Lung (tissue), 12 donors: ENCODE results near the gene LONP2. TPM values are rescaled to one million over a fixed set of nuclear protein-coding genes. Genes with fewer than 3 reads are reported as not detected.
"Not testable (repeated sequence)": the region's sequence is repeated elsewhere in the genome, so short reads cannot be mapped to it uniquely, and the experiment has no call there.

Source experiments
- ATAC-seq: fragments of 200-7000 bp; cut with Tn5 transposase; one replicate; pipeline ENCODE4 v1.9.1; 2020; ENCODE audit warnings: moderate number of reproducible peaks; ENCODE audit not compliant: insufficient read depth, low FRiP score
- DNase-seq, 3 donors: peaks; one replicate each; pipeline ENCODE4 v3.0.0-alpha.2; 2013 to 2017
- H3K27ac ChIP-seq, 2 donors: one replicate each; pipeline ENCODE4 v1.5.1; 2013; ENCODE audit warnings: mild to moderate bottlenecking in 2 of 2, moderate library complexity in 2 of 2, control low read depth in 1 of 2, inconsistent platforms in 1 of 2, low read depth in 1 of 2, low read length in 1 of 2
- H3K27me3 ChIP-seq, 3 donors: one replicate each; pipeline ENCODE4 v1.5.1; 2013; ENCODE audit warnings: low read length in 2 of 3; ENCODE audit not compliant: control insufficient read depth in 3 of 3, insufficient read depth in 3 of 3
- H3K36me3 ChIP-seq, 4 donors: one replicate each; pipeline ENCODE4 v1.5.1; 2013; ENCODE audit warnings: low read length in 4 of 4, mild to moderate bottlenecking in 1 of 4, moderate library complexity in 1 of 4; ENCODE audit not compliant: control insufficient read depth in 4 of 4, insufficient read depth in 4 of 4
- H3K4me1 ChIP-seq, 5 donors: one replicate each; pipeline ENCODE4 v1.5.1; 2013; ENCODE audit warnings: low read length in 5 of 5, mild to moderate bottlenecking in 2 of 5, moderate library complexity in 1 of 5; ENCODE audit not compliant: control insufficient read depth in 5 of 5, insufficient read depth in 5 of 5
- H3K4me3 ChIP-seq: one replicate; pipeline ENCODE4 v1.5.1; 2013; ENCODE audit warnings: mild to moderate bottlenecking, control low read depth, moderate library complexity
- H3K9ac ChIP-seq, 2 donors: one replicate each; pipeline ENCODE4 v1.5.1; 2013; ENCODE audit warnings: low read length in 2 of 2, control low read depth in 1 of 2; ENCODE audit not compliant: insufficient read depth in 1 of 2
- H3K9me3 ChIP-seq, 4 donors: one replicate each; pipeline ENCODE4 v1.5.1; 2013; ENCODE audit warnings: low read length in 3 of 4, mild to moderate bottlenecking in 1 of 4, moderate library complexity in 1 of 4; ENCODE audit not compliant: control insufficient read depth in 4 of 4, insufficient read depth in 3 of 4
- CTCF ChIP-seq: IDR thresholded peaks from 2 replicates; pipeline ENCODE4 v1.5.1; 2012; ENCODE audit warnings: mild to moderate bottlenecking; ENCODE audit errors: control extremely low read depth, extremely low read depth
- WGBS, 2 donors: extraction: QIAGEN DNeasy Blood & Tissue Kit; methylation state at CpG; one replicate each; pipeline ENCODE4 v1.1.7; 2013; 5-methylcytosine and 5-hydroxymethylcytosine counted together
- polyA plus RNA-seq, 2 donors: library from polyadenylated mRNA; stranded (reverse); fragments of 200-250 nt; gene quantifications; one replicate each; pipeline ENCODE4 v1.2.1, GENCODE V29; 2013
- total RNA-seq, 2 donors: library from RNA; depleted of rRNA in 1 of 2; stranded (reverse); fragments of >200 nt in 1 of 2; gene quantifications; one replicate each; pipeline ENCODE4 v1.2.1, GENCODE V29; 2014 to 2021
- donor health status: control.
- donor health status: control.
- donor health status: Bipolar disorder and iron deficiency.
- donor health status: healthy.
- donor health status: DM: yes; HTN: yes; CAD: no.

The LONP2 gene
- total and polyA plus RNA-seq, 4 donors = 20.7 to 81.5 (median 46.1) TPM

GRCh38 chr16:48367441-48368049, 123.4 kb downstream of the LONP2 start:
- Histone ChIP-seq H3K27me3 (no peaks in the 10 kb centered on the region), H3K4me1 (peaks cover 14 to 35% (median 22%) of the 10 kb centered on the region in 5 donors), H3K4me3 (no peak overlapping the region), H3K27ac (no peak overlapping the region), H3K9me3 (no peaks in the 10 kb centered on the region), H3K36me3 (no peaks in the 10 kb centered on the region), H3K9ac (no peak overlapping the region)
- no peak for TF ChIP-seq CTCF
- 55 to 67% methylated on average over 2 of the region's 2 CpGs for WGBS, 2 donors
- DNase-seq = peak in 1 of 3 donors; percentile 52
- ATAC-seq = no peak

GRCh38 chr16:48369765-48370164, 125.7 kb downstream of the LONP2 start:
- no peak for DNase-seq
- Histone ChIP-seq H3K9ac (no peak overlapping the region), H3K4me1 (peaks cover 14 to 49% (median 29%) of the 10 kb centered on the region in 5 donors), H3K36me3 (no peaks in the 10 kb centered on the region), H3K27me3 (no peaks in the 10 kb centered on the region), H3K27ac (peak overlapping the region in 1 of 2 donors; percentile 16), H3K4me3 (no peak overlapping the region), H3K9me3 (no peaks in the 10 kb centered on the region)
- no peak for TF ChIP-seq CTCF
- no peak for ATAC-seq
- WGBS, 2 donors = 59 to 74% methylated on average over 1 of the region's 1 CpG

GRCh38 chr16:48370229-48370628, 126.1 kb downstream of the LONP2 start:
- no peak for DNase-seq
- no peak for TF ChIP-seq CTCF
- H3K36me3 ChIP-seq = no peaks in the 10 kb centered on the region
- peak overlapping the region in 1 of 2 donors; percentile 16 for H3K27ac ChIP-seq
- 96% methylated on average over 8 of the region's 8 CpGs for WGBS, 2 donors
- H3K9me3 ChIP-seq = no peaks in the 10 kb centered on the region
- H3K4me1 ChIP-seq = peaks cover 12 to 52% (median 29%) of the 10 kb centered on the region in 5 donors
- H3K27me3 ChIP-seq = no peaks in the 10 kb centered on the region
- no peak overlapping the region for H3K9ac ChIP-seq
- H3K4me3 ChIP-seq = no peak overlapping the region
- no peak for ATAC-seq

GRCh38 chr16:48370668-48371392, 126.7 kb downstream of the LONP2 start:
- not testable (repeated sequence) for H3K36me3 ChIP-seq, H3K27me3 ChIP-seq, ATAC-seq, H3K9me3 ChIP-seq, DNase-seq, H3K4me3 ChIP-seq, H3K9ac ChIP-seq
- Histone ChIP-seq H3K4me1 (peaks cover 9 to 50% (median 32%) of the 10 kb centered on the region in 5 donors), H3K27ac (peak overlapping the region in 1 of 2 donors; percentile 28)
- 89 to 92% methylated on average over 18 of the region's 18 CpGs for WGBS, 2 donors
